Measurements from ENCODE around the gene RNF223. TPM values are rescaled to one million over a fixed set of nuclear protein-coding genes. Genes with fewer than 3 reads are reported as not detected.

Gene RNF223
- total and polyA plus RNA-seq, 2 donors (not counting 3 experiments of a cell fraction or from before 2014, with no cell fraction given) = not detected

- BruUV-seq (replicated peaks) = no TSS peak
Observed at GRCh38 chr1:1086911-1087341, 12.8 kb upstream of the RNF223 start.

More at GRCh38 chr1:1086911-1087341, 12.8 kb upstream of the RNF223 start:
- H3K9me1 ChIP-seq (replicated peaks; ENCODE audit: control insufficient read depth, extremely low read depth, insufficient read depth, low read length) = no peaks in the 10 kb centered on the region
- H4K20me1 ChIP-seq (replicated peaks; ENCODE audit: control insufficient read depth, extremely low read depth, insufficient read depth, low read length) = no peaks in the 10 kb centered on the region
- H3K9me3 ChIP-seq (replicated peaks; ENCODE audit: control insufficient read depth, insufficient read depth, low read length) = no peaks in the 10 kb centered on the region
- no peak overlapping the region for H3K9ac ChIP-seq (replicated peaks; ENCODE audit: extremely low read depth, insufficient read depth, low read length)
- no peak overlapping the region for H2AFZ ChIP-seq (ENCODE audit: low read depth, low read length)
- no peak overlapping the region for H3K27ac ChIP-seq (ENCODE audit: insufficient read depth, low read depth, low read length)
- CTCF ChIA-PET = no interaction called here
- no peaks in the 10 kb centered on the region for H3K36me3 ChIP-seq (ENCODE audit: control insufficient read depth in 2 of 2, extremely low read depth in 1 of 2, insufficient read depth in 2 of 2, low read length in 2 of 2)
- no peaks in the 10 kb centered on the region for H3K27me3 ChIP-seq (ENCODE audit: control insufficient read depth in 2 of 2, insufficient read depth in 2 of 2, low read length in 2 of 2)
- no peak overlapping the region for H3K4me2 ChIP-seq (ENCODE audit: insufficient read depth, low read length)
- dilution Hi-C loops (cut with MboI; ENCODE audit: extremely low pct_ligation_motif_present, low sequenced_read_pairs) (no loop called here), intact Hi-C loops (cut with micrococcal nuclease) (no loop called here)
- no peak for FAIRE-seq
- no peaks in the 10 kb centered on the region for H3K4me1 ChIP-seq (ENCODE audit: control insufficient read depth, extremely low read depth, insufficient read depth, low read length)
- H3K79me2 ChIP-seq (ENCODE audit: control insufficient read depth, insufficient read depth, low read length) = no peaks in the 10 kb centered on the region
- no peak overlapping the region for H3K4me3 ChIP-seq (replicated peaks in 1 of 3; ENCODE audit: insufficient read depth in 1 of 3, low read depth in 1 of 3, low read length in 3 of 3)
- POLR2A ChIA-PET = no interaction called here
- TF ChIP-seq FOS (IDR thresholded peaks at IDR 0.05; ENCODE audit: borderline replicate concordance, insufficient read depth, low read length) = no peak
- TF ChIP-seq EZH2 (IDR thresholded peaks at IDR 0.05; ENCODE audit: borderline replicate concordance, low read depth, low read length, severe bottlenecking) = no peak
- TF ChIP-seq MAX (IDR thresholded peaks at IDR 0.05; ENCODE audit: insufficient read depth, insufficient read length) = no peak
- TF ChIP-seq JUN (IDR thresholded peaks at IDR 0.05; ENCODE audit: borderline replicate concordance, insufficient read depth, insufficient read length, low read depth) = no peak
- no peak for TF ChIP-seq POLR2AphosphoS5 (IDR thresholded peaks at IDR 0.05; ENCODE audit: insufficient read depth, low read depth, low read length)
- no peak for TF ChIP-seq POLR2A (IDR thresholded peaks at IDR 0.05; ENCODE audit: low read depth, low read length)
- no peak for TF ChIP-seq MYC (IDR thresholded peaks at IDR 0.05; ENCODE audit: low read depth, low read length)
- TF ChIP-seq GATA2 (IDR thresholded peaks at IDR 0.05; ENCODE audit: insufficient read depth, insufficient read length, low read depth, low read length) = no peak
- TF ChIP-seq, protein P1, sequence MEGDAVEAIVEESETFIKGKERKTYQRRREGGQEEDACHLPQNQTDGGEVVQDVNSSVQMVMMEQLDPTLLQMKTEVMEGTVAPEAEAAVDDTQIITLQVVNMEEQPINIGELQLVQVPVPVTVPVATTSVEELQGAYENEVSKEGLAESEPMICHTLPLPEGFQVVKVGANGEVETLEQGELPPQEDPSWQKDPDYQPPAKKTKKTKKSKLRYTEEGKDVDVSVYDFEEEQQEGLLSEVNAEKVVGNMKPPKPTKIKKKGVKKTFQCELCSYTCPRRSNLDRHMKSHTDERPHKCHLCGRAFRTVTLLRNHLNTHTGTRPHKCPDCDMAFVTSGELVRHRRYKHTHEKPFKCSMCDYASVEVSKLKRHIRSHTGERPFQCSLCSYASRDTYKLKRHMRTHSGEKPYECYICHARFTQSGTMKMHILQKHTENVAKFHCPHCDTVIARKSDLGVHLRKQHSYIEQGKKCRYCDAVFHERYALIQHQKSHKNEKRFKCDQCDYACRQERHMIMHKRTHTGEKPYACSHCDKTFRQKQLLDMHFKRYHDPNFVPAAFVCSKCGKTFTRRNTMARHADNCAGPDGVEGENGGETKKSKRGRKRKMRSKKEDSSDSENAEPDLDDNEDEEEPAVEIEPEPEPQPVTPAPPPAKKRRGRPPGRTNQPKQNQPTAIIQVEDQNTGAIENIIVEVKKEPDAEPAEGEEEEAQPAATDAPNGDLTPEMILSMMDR (IDR thresholded peaks at IDR 0.05; ENCODE audit: extremely low read depth in 1 of 2, insufficient read depth in 1 of 2, low read depth in 1 of 2, low read length in 2 of 2) = no peak
- no peak for DNase-seq (ENCODE audit: low read depth, low spot score)
